Middle frontal gyrus (tissue), 1 donor: ENCODE measurements around the gene FAM118B.
A peak's percentile ranks its signal among the peaks of the same experiment; 100 is the strongest.
"Not testable (repeated sequence)": the region's sequence is repeated elsewhere in the genome, so short reads cannot be mapped to it uniquely, and the experiment has no call there.

Source experiments
- DNase-seq: peaks from one replicate; pipeline ENCODE4 v3.0.0-alpha.2; 2015; ENCODE audit warnings: low spot score; ENCODE audit errors: extremely low spot score

Gene FAM118B

DNA sequence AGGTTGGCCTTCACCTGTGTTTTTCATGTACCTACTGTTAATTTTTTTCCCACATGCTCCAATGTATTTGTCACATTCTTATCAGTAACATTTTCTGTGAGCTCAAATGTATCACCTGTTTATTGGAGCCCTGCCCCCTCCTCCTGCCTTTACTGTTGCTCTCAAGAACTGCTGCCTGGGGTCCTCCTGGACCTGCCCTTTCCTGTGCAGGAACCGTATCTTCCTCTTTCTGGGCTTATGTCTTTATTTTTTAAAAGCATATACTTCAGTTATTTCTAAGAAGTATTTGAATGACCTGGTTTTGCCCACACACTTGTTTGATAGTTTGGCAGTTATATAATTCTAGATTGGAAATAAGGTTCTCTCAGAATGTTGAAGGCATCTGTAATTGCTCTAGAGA is 5.9 kb downstream of the FAM118B start:
- DNase-seq, result no peak

DNA sequence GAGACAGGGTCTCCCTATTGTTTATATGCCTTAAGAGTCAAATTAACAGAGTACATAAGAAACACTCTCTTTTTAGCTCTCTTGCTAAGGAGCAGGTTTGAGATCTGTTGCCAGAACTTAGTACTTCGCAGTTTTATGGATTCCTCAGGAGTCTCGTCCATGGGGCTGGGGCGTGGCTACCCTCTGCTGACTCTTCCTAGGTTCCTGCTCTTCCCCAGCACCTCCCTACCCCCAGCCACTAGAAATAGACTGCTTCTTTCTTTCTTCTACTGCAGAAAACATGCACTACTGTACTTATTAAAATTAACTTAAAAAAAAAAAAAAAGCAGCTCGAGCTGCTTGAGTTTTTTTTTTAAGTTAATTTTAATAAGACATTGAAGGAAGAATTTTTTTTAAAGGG is 8.0 kb downstream of the FAM118B start:
- no peak for DNase-seq

DNA sequence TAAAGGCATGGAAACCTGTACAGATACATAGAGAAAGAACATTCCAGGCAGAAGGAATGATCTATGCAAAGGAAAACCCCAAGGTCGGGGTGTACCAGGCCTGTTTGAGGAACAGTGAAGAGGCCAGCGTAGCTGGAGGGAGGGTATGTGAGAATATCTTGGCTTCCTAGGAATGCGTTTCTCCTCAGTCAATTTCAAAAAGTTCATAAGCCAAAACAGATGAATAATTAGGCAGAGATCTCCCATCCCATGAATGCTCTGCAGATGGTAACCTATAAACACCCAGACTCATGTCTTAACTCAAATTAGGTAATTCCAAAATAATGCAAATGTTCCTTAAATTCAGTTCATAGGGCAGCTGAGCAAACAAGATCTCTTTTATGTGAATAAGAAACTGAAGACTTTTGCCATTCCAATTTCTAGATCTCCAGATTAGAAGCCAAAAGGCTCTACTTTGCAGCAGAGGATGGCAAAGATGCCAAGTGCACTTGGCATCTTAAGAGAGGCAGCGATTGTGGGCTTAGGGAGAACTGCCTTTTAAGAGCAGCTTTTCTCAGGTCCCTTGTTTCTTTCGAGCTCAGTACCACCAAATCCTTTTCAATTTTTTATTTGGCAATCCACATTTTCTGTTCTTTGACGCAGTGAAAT is 13.2 kb downstream of the FAM118B start:
- no peak for DNase-seq

DNA sequence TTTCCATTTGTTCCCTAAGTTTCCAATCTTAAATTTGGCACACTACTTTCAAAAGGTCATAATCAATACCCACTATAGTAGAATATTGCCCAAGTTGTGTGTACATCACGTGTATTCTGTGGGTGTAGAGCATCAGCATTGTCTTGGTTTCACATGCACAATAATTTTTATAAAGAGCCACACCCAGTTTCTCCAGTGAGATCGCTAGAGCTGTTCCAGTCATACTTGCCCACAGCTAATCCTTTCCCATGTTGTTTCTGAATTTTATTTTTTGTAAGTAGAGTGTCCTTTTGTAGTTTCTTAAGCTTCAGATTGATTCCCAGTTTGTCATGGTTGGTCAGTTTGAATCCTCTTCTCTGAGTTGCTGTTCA is 13.7 kb downstream of the FAM118B start:
- no peak for DNase-seq

DNA sequence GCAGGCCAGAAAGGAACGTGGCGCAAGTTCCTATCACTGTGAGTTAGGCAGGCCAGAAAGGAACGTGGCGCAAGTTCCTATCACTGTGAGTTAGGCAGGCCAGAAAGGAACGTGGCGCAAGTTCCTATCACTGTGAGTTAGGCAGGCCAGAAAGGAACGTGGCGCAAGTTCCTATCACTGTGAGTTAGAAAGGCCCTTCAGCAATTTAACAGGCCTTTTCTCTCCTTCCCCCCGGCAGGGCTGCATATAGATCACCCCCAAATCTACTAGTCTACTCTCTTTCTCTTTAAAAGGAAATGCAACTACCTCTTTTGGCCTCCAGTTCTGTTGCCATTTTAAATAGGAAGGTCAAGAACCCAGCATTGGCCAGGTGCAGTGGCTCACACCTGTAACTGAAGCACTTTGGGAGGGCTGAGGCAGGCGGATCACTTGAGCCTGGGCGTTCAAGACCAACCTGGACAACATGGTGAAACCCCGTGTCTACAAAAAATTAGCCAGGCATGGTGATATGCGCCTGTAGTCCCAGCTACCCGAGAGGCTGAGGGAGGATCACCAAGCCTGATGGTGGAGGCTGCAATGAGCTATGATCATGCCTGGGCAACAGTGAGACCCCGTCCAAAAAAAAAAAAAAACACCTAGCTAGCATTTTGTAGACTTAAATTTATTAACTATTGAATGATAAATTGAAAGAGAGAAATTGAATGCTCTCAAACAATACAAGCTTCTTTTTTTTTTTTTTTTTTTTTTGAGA is 14.9 kb downstream of the FAM118B start:
- no peak for DNase-seq

DNA sequence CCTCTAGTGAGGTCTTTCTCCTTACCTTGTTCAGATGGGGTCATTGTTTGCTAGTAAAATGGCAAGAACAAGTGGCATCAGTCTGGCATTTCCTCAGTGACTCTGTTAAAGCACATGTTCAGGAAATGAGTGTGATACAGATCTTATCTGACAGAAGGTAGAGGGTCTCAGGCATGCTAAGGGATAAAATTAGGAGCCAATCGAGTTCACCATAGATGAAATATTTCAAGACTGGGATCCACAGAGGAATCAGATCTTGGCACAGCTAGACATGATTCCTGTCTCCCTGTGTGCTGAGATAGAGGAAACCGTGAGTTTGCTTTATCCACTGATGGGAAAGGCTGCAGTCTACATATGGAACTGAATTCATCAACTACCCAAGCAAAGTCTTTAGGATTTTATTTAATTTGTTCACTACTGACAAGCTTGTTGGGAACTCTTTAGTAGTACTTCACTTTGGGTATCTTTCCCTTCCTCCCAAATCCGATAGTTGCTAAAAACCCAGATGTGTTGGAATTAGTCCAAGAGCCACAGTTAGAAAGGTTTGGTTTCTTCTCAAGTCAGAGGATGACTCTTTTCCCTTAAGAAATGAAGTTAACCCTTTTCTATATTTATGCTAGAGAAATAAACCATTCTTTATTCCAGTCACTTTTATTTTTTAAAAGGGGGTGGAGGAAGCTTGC is 18.4 kb downstream of the FAM118B start:
- DNase-seq, result no peak

DNA sequence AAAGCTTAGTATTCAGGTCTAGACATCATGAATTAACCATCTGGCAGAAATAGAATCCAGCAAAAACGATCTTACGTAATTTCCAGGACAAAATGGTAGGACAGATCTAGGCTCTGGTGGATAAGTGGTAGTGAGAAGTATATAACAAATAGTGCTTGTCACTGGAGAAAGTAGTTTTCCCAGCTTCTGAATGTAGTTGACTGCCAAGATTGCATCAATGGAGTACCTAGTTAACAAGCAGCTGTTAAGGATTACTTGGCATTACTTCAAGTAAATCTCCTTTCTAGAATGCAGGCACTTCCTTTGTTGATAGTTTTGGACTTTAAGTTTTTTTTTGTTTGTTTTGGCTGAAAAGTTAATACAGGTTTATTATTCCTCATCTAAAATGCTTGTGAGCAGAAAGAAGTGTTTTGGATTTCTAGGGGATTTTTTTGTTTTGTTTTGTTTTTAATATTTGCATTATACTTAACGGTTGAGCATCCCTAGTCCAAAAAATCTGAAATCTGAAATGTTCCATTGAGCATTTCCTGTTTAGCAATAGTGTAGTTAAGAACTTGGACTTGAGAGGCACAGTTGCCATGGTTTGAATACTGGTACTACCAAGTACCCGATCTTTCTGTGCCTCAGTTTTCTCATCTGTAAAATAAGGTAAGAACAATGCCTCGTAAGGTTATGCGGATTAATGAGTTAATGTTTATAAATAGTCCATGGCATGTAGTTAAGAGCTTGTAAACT is 20.3 kb downstream of the FAM118B start:
- DNase-seq, result no peak

DNA sequence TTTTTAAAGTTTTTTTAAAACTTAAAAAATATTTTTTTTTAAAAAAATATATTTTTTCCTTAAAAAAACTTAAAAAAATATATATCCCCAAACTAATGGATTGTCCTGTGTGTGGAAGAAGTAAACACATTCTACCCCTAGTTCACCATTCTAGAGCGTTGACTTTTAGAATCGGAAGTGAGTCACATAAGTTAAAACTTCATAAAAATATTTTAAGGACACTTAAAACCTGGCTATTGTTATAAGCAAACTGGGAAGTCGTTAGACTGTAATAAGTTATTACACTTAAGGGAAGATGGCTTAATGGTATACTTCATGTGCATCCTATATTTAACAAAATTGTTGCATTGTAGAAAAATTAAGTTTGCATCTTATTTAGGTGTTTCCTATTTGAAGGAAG is 21.1 kb downstream of the FAM118B start:
- no peak for DNase-seq

DNA sequence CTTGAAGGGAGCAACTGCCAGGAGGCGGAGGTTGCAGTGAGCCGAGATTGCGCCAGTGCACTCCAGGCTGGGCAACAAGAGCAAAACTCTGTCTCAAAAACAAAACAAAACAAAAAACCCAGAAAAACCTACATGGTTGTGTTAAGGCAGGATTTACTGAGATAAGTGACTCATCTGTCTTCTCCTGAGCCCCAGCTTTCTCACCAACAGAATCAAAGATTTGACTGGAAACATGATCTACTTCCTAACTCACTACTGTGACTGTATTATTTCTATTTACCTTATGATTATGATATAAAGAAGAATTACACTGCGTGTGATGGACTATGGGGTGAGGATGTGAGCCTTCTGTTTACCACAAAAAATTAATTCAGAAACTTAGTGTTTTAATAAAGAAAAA is 21.8 kb downstream of the FAM118B start:
- DNase-seq, result no peak

DNA sequence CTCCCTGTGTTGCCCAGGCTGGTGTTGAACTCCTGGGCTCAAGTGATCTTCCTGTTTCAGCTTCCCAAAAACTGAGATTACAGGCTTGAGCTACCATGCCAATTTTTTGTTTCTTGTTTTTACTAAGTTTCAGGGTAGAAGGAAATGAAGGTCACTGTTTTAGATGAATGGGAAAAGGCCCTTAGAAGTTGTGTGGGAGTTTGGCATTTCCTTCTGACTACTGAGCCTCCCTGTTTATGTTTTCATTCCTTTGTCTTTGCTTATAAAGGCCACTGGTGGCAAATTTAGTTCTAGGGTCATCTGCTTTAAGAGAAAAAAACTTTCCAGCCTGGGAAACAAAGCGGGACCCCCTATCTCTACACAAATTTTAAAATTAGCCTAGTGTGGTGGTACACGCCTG is 35.1 kb downstream of the FAM118B start:
- DNase-seq, result no peak

DNA sequence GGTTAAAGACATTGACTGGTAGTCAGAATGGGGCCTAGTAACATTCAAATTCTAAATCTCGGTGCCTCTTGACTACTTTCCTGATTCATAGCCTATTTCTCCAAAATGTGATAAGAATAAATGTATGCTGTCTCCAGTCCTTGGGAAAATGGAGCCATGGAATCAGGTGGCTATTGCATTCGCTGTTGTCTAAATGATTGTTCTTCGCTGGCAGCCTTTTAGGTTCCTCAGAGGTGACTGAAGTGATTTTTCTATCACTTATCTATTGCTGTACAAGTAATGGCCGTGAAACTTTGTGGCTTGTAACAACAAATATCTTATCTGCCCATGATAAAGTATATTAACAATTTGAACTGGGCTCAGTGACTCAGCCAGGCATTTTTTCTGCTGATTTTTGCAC is 41.7 kb downstream of the FAM118B start:
- no peak for DNase-seq

DNA sequence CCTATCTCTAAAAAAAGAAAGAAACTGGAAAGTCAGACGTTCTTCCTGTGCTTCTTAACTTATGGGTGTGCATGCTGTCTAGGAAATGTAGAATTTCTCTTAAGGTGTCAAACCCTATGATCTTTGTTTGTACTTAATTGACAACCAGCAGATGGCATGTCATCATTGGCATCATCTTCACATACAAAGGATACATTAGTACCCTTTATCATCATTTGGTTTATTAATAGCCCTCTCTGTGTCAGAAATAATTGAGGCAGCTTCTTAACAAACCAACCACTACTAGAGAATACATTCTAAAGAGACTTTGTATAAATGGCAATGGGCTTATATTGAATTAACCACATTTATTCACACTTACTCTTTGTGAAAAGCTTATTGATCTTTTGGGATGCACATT is 43.2 kb downstream of the FAM118B start:
- no peak for DNase-seq

DNA sequence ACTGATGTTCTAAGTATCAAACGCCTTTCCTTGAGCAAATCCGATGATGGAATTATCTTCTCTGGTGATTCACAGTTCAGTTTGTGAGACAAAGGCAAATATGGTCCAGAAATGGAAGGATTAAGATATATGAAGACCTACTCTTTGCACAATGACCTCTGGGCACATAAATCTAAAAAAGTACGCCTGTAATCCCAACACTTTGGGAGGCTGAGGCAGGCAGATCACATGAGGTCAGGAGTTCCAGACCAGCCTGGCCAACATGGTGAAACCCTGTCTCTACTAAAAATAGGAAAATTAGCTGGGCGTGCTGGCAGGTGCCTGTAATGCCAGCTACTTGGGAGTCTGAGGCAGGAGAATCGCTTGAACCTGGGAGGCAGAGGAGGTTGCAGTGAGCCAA is 43.9 kb downstream of the FAM118B start:
- DNase-seq, result not testable (repeated sequence)

DNA sequence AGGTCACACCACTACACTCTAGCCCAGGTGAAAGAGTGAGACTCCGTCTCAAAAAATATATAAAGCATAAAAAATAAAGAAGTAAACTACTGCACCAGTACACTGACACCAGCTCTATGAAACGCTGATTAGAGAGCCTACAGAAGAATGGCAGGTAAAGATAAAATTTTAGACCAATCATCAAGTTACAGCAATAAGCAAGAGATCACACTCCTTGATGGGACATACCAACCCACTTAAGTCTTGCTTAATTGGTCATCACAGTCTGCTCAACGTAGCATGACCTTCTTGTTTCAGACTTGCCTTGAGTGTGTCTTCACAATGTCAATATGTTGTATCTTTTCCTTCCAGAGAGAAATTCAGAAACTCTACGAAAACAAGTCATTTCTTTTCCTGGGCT is 44.6 kb downstream of the FAM118B start:
- DNase-seq, result no peak

DNA sequence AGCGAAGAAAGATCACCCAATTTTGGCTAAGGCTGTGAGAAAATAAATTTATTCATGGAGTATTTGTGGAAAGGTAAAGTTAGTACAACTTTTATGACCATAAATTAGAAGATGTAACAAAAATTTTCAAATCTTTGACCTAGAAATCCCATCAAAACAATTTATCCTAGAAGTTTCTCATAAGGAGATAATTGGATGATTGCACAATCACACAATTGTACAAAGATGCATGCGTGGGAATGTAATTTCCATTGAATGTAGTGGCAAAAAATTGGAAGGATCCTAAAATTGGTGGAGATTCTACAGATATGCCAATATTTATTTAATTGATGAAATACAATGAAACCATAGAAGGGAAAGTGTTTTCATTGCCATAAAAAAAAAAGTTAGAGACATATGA is 45.6 kb downstream of the FAM118B start:
- DNase-seq, result no peak

DNA sequence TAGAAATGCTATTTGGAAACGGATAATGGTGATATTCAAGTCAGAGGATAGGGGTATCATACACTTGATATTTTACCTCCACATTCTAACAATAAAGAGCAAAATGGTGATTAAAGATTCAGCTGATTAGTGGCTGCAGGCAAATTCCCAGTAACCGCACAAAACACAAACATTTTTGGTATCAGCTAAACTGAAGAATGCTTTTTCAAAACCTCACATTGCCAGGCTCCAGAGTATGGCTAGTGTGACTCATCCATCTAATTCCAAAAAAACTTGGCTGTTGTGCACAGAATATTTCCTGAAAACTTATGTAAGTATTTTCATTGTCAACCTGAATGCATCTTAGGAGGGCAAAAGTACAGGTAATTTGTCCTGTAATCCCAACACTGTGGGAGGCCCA is 46.2 kb downstream of the FAM118B start:
- DNase-seq, result peak; percentile 34

DNA sequence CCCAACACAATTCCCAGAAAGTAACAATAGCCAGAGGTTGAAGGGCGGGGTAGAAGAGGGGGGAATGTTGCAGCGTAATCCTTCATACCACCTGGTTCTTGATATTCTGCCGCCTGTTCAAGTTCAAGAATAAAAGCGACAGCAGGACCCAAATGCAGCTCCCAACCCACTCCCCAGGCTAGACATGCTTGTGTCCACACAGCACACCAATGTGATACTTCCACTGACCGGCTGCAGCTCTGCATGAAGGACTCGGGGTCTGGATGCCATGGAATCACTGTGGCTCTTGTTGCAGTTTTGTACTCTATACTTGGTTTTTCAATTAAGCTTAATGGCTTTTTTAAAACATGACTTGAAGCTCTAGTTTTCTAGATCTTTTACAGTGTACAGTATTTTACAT is 50.6 kb downstream of the FAM118B start:
- no peak for DNase-seq

DNA sequence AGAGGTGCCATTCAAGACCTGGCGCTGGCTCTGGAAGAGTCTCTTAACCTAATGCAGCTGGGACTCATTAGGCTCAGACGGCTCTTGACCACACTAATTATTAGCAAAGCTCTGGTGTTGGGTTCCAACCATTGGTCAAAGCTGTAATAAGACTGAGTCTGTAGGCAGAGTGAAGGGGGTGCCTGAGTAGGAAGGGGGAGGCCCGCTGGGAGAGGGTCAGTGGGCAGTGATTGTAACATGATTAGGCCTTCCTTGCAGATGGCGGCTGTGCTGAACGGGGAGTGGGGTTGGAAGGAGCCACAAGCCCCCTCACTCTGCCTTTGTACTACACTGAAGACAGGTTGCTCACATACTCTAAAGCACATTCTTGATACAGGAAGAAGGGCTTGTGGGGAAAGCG is 51.9 kb downstream of the FAM118B start:
- DNase-seq, result no peak

DNA sequence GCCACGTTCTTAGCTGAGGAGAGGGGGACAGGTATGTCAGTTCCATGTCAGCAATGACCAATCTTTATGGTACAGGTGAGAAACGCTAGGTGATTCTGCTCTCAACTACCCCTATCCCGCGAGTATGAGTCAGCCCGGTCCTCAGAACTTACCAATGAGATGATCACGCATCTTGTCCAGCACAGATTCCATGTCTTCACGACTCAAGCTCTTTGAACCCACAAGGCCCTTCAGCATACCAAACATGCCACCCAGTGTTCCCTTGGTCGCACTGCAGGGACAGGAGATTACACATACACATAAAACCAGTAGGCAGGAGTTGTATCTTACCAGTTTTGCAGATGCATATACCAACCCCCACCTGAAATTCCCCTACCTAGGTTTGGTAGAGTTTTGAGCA is 54.2 kb downstream of the FAM118B start:
- no peak for DNase-seq

DNA sequence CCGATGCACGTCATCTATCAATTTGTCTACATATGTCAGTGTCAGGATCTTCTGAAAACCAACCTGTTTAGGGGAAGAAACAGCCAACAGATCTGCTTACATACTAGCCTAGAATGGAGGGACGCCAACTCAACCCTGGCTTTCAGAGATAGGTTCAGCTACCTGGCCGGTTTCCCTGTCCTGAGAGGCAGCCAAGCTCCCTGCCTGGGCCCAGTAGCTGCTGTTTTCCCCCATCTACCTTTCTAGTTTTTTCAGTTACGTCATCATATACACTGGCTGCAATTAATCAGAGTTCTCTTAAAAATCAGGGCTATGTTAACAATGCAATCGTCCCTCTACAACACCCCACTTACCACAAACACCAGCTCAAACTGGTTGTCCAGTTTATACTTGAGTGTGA is 56.1 kb downstream of the FAM118B start:
- no peak for DNase-seq

DNA sequence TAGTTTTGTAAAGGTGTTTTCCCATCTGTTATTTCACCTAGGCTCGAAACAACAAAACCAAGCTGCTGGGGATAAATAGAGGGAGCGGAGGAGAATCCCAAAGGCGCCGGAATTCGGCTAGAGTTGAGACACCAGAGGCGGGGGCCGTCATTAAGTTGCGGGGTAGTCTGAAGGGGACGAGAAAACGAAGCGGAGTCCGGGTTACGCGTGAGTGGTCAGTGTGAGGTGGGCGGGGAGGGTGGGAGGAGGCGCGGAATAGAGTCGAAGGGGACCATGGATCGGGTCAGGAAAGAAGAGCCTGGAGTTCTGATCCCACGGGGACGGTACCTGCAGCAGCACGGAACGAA is 56.8 kb downstream of the FAM118B start:
- DNase-seq, result no peak
